OCI-LY7 (cell line): Measurements from ENCODE around the gene RFWD3.

Experiments used
- CTCF ChIP-seq: fragments of 200-600 bp; sonication (generic); conservative IDR thresholded peaks from 2 replicates; pipeline ENCODE4 v1.5.1; 2014; ENCODE audit warnings: mild to moderate bottlenecking, antibody characterized with exemption, low read length, moderate library complexity, mixed read lengths
- EZH2phosphoT487 ChIP-seq: fragments of 200-600 bp; sonication (generic); IDR thresholded peaks from 2 replicates; pipeline ENCODE4 v1.6.1; 2018; ENCODE audit warnings: low read depth, borderline replicate concordance, mild to moderate bottlenecking, mixed run types, antibody characterized with exemption, low read length, moderate library complexity, mixed read lengths

GRCh38 chr16:74573622-74574021 lies 93.1 kb downstream of the RFWD3 start:
- TF ChIP-seq CTCF (no peak), EZH2phosphoT487 (no peak)
